Pancreas (tissue), 10 donors: ENCODE data around the gene MAPK1. TPM values are rescaled to one million over a fixed set of nuclear protein-coding genes. Genes with fewer than 3 reads are reported as not detected.

ENCODE experiments used
- ATAC-seq, 4 donors: fragments of 200-7000 bp; cut with Tn5 transposase; one replicate each; pipeline versions ENCODE4 v1.8.0 to v1.9.1; 2020; ENCODE audit warnings: mild to moderate bottlenecking in 4 of 4, moderate library complexity in 4 of 4
- DNase-seq, 6 donors: peaks; one replicate each; pipeline ENCODE4 v3.0.0-alpha.2; 2020
- FAIRE-seq: peaks from 2 replicates; lab custom pipeline; 2012; peaks lifted over from hg19 to GRCh38; lab: Jason Lieb, UNC
- H3K27ac ChIP-seq, 4 donors: fragments of 200-600 bp; sonication (generic); 1 replicate in 3 of 4; 2 replicates in 1 of 4; pipeline versions ENCODE4 v1.5.0 to v1.8.0; 2020
- H3K27me3 ChIP-seq, 4 donors: fragments of 200-600 bp; one replicate each; pipeline ENCODE4 v1.8.0; 2021
- H3K36me3 ChIP-seq, 3 donors: fragments of 200-600 bp; sonication (generic) in 1 of 3; one replicate each; pipeline versions ENCODE4 v1.5.0 to v1.8.0; 2020 to 2021
- H3K4me1 ChIP-seq, 3 donors: fragments of 200-600 bp; one replicate each; pipeline ENCODE4 v1.8.0; 2021
- H3K4me3 ChIP-seq, 4 donors: fragments of 200-600 bp; sonication (generic) in 2 of 4; one replicate each; pipeline versions ENCODE4 v1.5.0 to v1.8.0; 2020 to 2021
- H3K9me3 ChIP-seq, 4 donors: fragments of 200-600 bp; one replicate each; pipeline ENCODE4 v1.8.0; 2021
- CTCF ChIP-seq, 4 donors: fragments of 200-600 bp; sonication (generic) in 3 of 4; IDR thresholded peaks; one replicate each; pipeline versions ENCODE4 v1.5.0 to v1.8.0; 2021; ENCODE audit warnings: antibody characterized with exemption in 4 of 4
- WGBS, 2 donors: extraction: QIAGEN DNeasy Blood & Tissue Kit; methylation state at CpG; one replicate each; pipeline ENCODE4 v1.1.7; 2013; 5-methylcytosine and 5-hydroxymethylcytosine counted together
- intact Hi-C, 3 donors: fragments of 100-400 bp; cut with DNase I; formaldehyde crosslinking; loops; one replicate each; pipeline versions ENCODE4 v1.11.1 to v1.14.2; 2022
- polyA plus RNA-seq, 2 donors: library from polyadenylated mRNA; stranded (reverse); fragments of 200-250 nt; gene quantifications; one replicate each; pipeline ENCODE4 v1.2.3, GENCODE V29; 2013
- total RNA-seq, 6 donors: library from RNA; stranded (reverse); fragmentation: NEBNext Ultra II Directional in 4 of 6; extraction: Animal tissue kit (Norgen Biotek cat#: 25700) in 4 of 6; gene quantifications; one replicate each; pipeline versions ENCODE4 v1.2.1 to v1.2.4, GENCODE V29; 2021 to 2023
- donor health status: healthy with polysubstance abuse.
- donor health status: DM: no; HTN: no; CAD: no; lungs with moderate emphysema.
- donor health status: DM: no; HTN: no; CAD: no.
- donor health status: control.
- donor health status: control.
- donor health status: Bipolar disorder and iron deficiency.
- donor health status: DM: yes; HTN: yes; CAD: no.
- donor health status: DM: no; HTN: no; CAD: no.
- donor health status: DM: no; HTN: no; CAD: no.
- donor health status: DM: yes; HTN: yes; CAD: no.

Gene MAPK1
- total and polyA plus RNA-seq, 8 donors: 7.0 to 85.7 (median 66.4) TPM

- FAIRE-seq (no peak), DNase-seq (no peak), ATAC-seq (no peak)
- H3K9me3 ChIP-seq: no peaks in the 10 kb centered on the region
- intact Hi-C loops: no loop called here
- H3K27ac ChIP-seq: no peak overlapping the region
- TF ChIP-seq CTCF (IDR thresholded peaks at IDR 0.05): no peak
- H3K4me3 ChIP-seq: no peak overlapping the region
- WGBS, 2 donors: 92 to 93% methylated on average over 2 of the region's 2 CpGs
- H3K4me1 ChIP-seq: no peaks in the 10 kb centered on the region
- H3K36me3 ChIP-seq: peaks cover 0 to 35% (median 10%) of the 10 kb centered on the region in 3 donors
- H3K27me3 ChIP-seq: no peaks in the 10 kb centered on the region
Observed at GRCh38 chr22:21760640-21761039, 106.8 kb downstream of the MAPK1 start.

- no peak for DNase-seq
- Histone ChIP-seq H3K9me3 (no peaks in the 10 kb centered on the region), H3K36me3 (peaks cover 0 to 27% (median 10%) of the 10 kb centered on the region in 3 donors), H3K4me1 (no peaks in the 10 kb centered on the region), H3K4me3 (no peak overlapping the region), H3K27ac (no peak overlapping the region), H3K27me3 (no peaks in the 10 kb centered on the region)
- no peak for FAIRE-seq
- intact Hi-C loops: no loop called here
- WGBS, 2 donors: 89 to 96% methylated on average over 8 of the region's 8 CpGs
- ATAC-seq: no peak
- no peak for TF ChIP-seq CTCF (IDR thresholded peaks at IDR 0.05)
Observed at GRCh38 chr22:21759646-21760376, 107.6 kb downstream of the MAPK1 start.

GRCh38 chr22:21759093-21759492, 108.4 kb downstream of the MAPK1 start:
- intact Hi-C loops: no loop called here
- TF ChIP-seq CTCF (IDR thresholded peaks at IDR 0.05): no peak
- H3K27ac ChIP-seq: no peak overlapping the region
- peaks cover 0 to 19% (median 7%) of the 10 kb centered on the region in 3 donors for H3K36me3 ChIP-seq
- H3K4me1 ChIP-seq: no peaks in the 10 kb centered on the region
- H3K27me3 ChIP-seq: no peaks in the 10 kb centered on the region
- H3K9me3 ChIP-seq: no peaks in the 10 kb centered on the region
- DNase-seq: no peak
- H3K4me3 ChIP-seq: no peak overlapping the region
- WGBS, 2 donors: 79 to 81% methylated on average over 4 of the region's 4 CpGs
- ATAC-seq: no peak
- no peak for FAIRE-seq

GRCh38 chr22:21758091-21758864, 109.2 kb downstream of the MAPK1 start:
- DNase-seq: no peak
- no peaks in the 10 kb centered on the region for H3K27me3 ChIP-seq
- 95 to 97% methylated on average over 21 of the region's 21 CpGs for WGBS, 2 donors
- no peak for TF ChIP-seq CTCF (IDR thresholded peaks at IDR 0.05)
- no peak for ATAC-seq
- H3K4me1 ChIP-seq: no peaks in the 10 kb centered on the region
- H3K36me3 ChIP-seq: peaks cover 0 to 11% (median 0%) of the 10 kb centered on the region in 3 donors
- FAIRE-seq: no peak
- no peaks in the 10 kb centered on the region for H3K9me3 ChIP-seq
- no peak overlapping the region for H3K27ac ChIP-seq
- no peak overlapping the region for H3K4me3 ChIP-seq
- intact Hi-C loops: no loop called here
